Measurements from ENCODE around the gene POLR2C.

- TF ChIP-seq CTCF (conservative IDR thresholded peaks at IDR 0.05): no peak
- TF ChIP-seq EZH2 (IDR thresholded peaks at IDR 0.05; ENCODE audit: low read depth): no peak
Measured at GRCh38 chr16:57432505-57432904, 30.0 kb upstream of the POLR2C start.
